Lung (tissue), 12 donors: Measurements from ENCODE around the gene CEP192. TPM values are rescaled to one million over a fixed set of nuclear protein-coding genes. Genes with fewer than 3 reads are reported as not detected.

Experiments
- ATAC-seq: fragments of 200-7000 bp; cut with Tn5 transposase; one replicate; pipeline ENCODE4 v1.9.1; 2020; ENCODE audit warnings: moderate number of reproducible peaks; ENCODE audit not compliant: insufficient read depth, low FRiP score
- DNase-seq, 3 donors: peaks; one replicate each; pipeline ENCODE4 v3.0.0-alpha.2; 2013 to 2017
- H3K27ac ChIP-seq, 2 donors: one replicate each; pipeline ENCODE4 v1.5.1; 2013; ENCODE audit warnings: mild to moderate bottlenecking in 2 of 2, moderate library complexity in 2 of 2, control low read depth in 1 of 2, inconsistent platforms in 1 of 2, low read depth in 1 of 2, low read length in 1 of 2
- H3K27me3 ChIP-seq, 3 donors: one replicate each; pipeline ENCODE4 v1.5.1; 2013; ENCODE audit warnings: low read length in 2 of 3; ENCODE audit not compliant: control insufficient read depth in 3 of 3, insufficient read depth in 3 of 3
- H3K36me3 ChIP-seq, 4 donors: one replicate each; pipeline ENCODE4 v1.5.1; 2013; ENCODE audit warnings: low read length in 4 of 4, mild to moderate bottlenecking in 1 of 4, moderate library complexity in 1 of 4; ENCODE audit not compliant: control insufficient read depth in 4 of 4, insufficient read depth in 4 of 4
- H3K4me1 ChIP-seq, 5 donors: one replicate each; pipeline ENCODE4 v1.5.1; 2013; ENCODE audit warnings: low read length in 5 of 5, mild to moderate bottlenecking in 2 of 5, moderate library complexity in 1 of 5; ENCODE audit not compliant: control insufficient read depth in 5 of 5, insufficient read depth in 5 of 5
- H3K4me3 ChIP-seq: one replicate; pipeline ENCODE4 v1.5.1; 2013; ENCODE audit warnings: mild to moderate bottlenecking, control low read depth, moderate library complexity
- H3K9ac ChIP-seq, 2 donors: one replicate each; pipeline ENCODE4 v1.5.1; 2013; ENCODE audit warnings: low read length in 2 of 2, control low read depth in 1 of 2; ENCODE audit not compliant: insufficient read depth in 1 of 2
- H3K9me3 ChIP-seq, 4 donors: one replicate each; pipeline ENCODE4 v1.5.1; 2013; ENCODE audit warnings: low read length in 3 of 4, mild to moderate bottlenecking in 1 of 4, moderate library complexity in 1 of 4; ENCODE audit not compliant: control insufficient read depth in 4 of 4, insufficient read depth in 3 of 4
- CTCF ChIP-seq: IDR thresholded peaks from 2 replicates; pipeline ENCODE4 v1.5.1; 2012; ENCODE audit warnings: mild to moderate bottlenecking; ENCODE audit errors: control extremely low read depth, extremely low read depth
- WGBS, 2 donors: extraction: QIAGEN DNeasy Blood & Tissue Kit; methylation state at CpG; one replicate each; pipeline ENCODE4 v1.1.7; 2013; 5-methylcytosine and 5-hydroxymethylcytosine counted together
- polyA plus RNA-seq, 2 donors: library from polyadenylated mRNA; stranded (reverse); fragments of 200-250 nt; gene quantifications; one replicate each; pipeline ENCODE4 v1.2.1, GENCODE V29; 2013
- total RNA-seq, 2 donors: library from RNA; depleted of rRNA in 1 of 2; stranded (reverse); fragments of >200 nt in 1 of 2; gene quantifications; one replicate each; pipeline ENCODE4 v1.2.1, GENCODE V29; 2014 to 2021
- donor health status: control.
- donor health status: control.
- donor health status: Bipolar disorder and iron deficiency.
- donor health status: healthy.
- donor health status: DM: yes; HTN: yes; CAD: no.

The CEP192 gene
- total and polyA plus RNA-seq, 4 donors, result 8.0 to 43.0 (median 16.6) TPM

- Histone ChIP-seq H3K4me1 (no peaks in the 10 kb centered on the region), H3K9ac (no peak overlapping the region), H3K9me3 (no peaks in the 10 kb centered on the region), H3K27me3 (no peaks in the 10 kb centered on the region), H3K27ac (no peak overlapping the region), H3K36me3 (peaks cover 17 to 25% (median 20%) of the 10 kb centered on the region in 4 donors), H3K4me3 (no peak overlapping the region)
- ATAC-seq, result no peak
- no peak for DNase-seq
- TF ChIP-seq CTCF, result no peak
- 95% methylated on average over 7 of the region's 7 CpGs for WGBS, 2 donors
Observed at GRCh38 chr18:13035249-13035914, 44.2 kb downstream of the CEP192 start.

- ATAC-seq (no peak), DNase-seq (no peak)
- WGBS, 2 donors, result 96% methylated on average over 7 of the region's 7 CpGs
Observed at GRCh38 chr18:13036622-13037320, 45.6 kb downstream of the CEP192 start.

GRCh38 chr18:13039806-13040205 is 48.6 kb downstream of the CEP192 start:
- Histone ChIP-seq H3K9ac (no peak overlapping the region), H3K4me1 (no peaks in the 10 kb centered on the region), H3K9me3 (no peaks in the 10 kb centered on the region), H3K36me3 (peaks cover 6 to 23% (median 15%) of the 10 kb centered on the region in 4 donors), H3K4me3 (no peak overlapping the region), H3K27me3 (no peaks in the 10 kb centered on the region), H3K27ac (no peak overlapping the region)
- DNase-seq, result no peak
- ATAC-seq, result no peak
- TF ChIP-seq CTCF, result no peak
- WGBS, 2 donors, result 93 to 95% methylated on average over 1 of the region's 1 CpG

More at GRCh38 chr18:13036622-13037320, 45.6 kb downstream of the CEP192 start:
- Histone ChIP-seq H3K4me1 (no peaks in the 10 kb centered on the region), H3K27ac (no peak overlapping the region), H3K36me3 (peaks cover 8 to 17% (median 14%) of the 10 kb centered on the region in 4 donors), H3K9me3 (no peaks in the 10 kb centered on the region), H3K4me3 (no peak overlapping the region), H3K27me3 (no peaks in the 10 kb centered on the region), H3K9ac (no peak overlapping the region)
- no peak for TF ChIP-seq CTCF
